ENCODE data around the gene PTGDS.

- no peak for TF ChIP-seq CSDC2 (CRISPR knock-in tag; IDR thresholded peaks at IDR 0.05)
- no peak for TF ChIP-seq ZFP3 (CRISPR knock-in tag; IDR thresholded peaks at IDR 0.05)
Measured at GRCh38 chr9:137007108-137007815, 30.0 kb downstream of the PTGDS start.

Data from SK-N-SH treated with all-trans-retinoic acid at 6 μM for 48 hours (cell line).